Ectodermal cell (in vitro differentiated cells): ENCODE data around the gene NAGPA.

Source experiments
- H3K27ac ChIP-seq: 2 replicates; pipeline ENCODE4 v1.7.0; 2013; ENCODE audit warnings: mild to moderate bottlenecking, low read depth, low read length; ENCODE audit not compliant: insufficient read depth, poor library complexity, severe bottlenecking
- H3K27me3 ChIP-seq: 2 replicates; pipeline ENCODE4 v1.7.0; 2013; ENCODE audit warnings: mild to moderate bottlenecking, low read length; ENCODE audit not compliant: insufficient read depth, control insufficient read depth, poor library complexity, severe bottlenecking
- H3K36me3 ChIP-seq: one replicate; pipeline ENCODE4 v1.7.0; 2013; ENCODE audit warnings: low read length; ENCODE audit not compliant: control insufficient read depth, insufficient read depth
- H3K4me1 ChIP-seq: one replicate; pipeline ENCODE4 v1.7.0; 2013; ENCODE audit warnings: low read length; ENCODE audit not compliant: control insufficient read depth, insufficient read depth
- H3K4me3 ChIP-seq: 2 replicates; pipeline ENCODE4 v1.7.0; 2013; ENCODE audit warnings: low read depth, low read length, control low read depth; ENCODE audit not compliant: insufficient read depth
- H3K9me3 ChIP-seq: 2 replicates; pipeline ENCODE4 v1.7.0; 2013; ENCODE audit warnings: mild to moderate bottlenecking, low read length, moderate library complexity; ENCODE audit not compliant: control insufficient read depth
- WGBS, 2 experiments: methylation state at CpG; one replicate each; pipeline ENCODE4 v1.1.7; 2013; ENCODE audit warnings: missing lambda C conversion rate in 2 of 2; 5-methylcytosine and 5-hydroxymethylcytosine counted together

The NAGPA gene

DNA sequence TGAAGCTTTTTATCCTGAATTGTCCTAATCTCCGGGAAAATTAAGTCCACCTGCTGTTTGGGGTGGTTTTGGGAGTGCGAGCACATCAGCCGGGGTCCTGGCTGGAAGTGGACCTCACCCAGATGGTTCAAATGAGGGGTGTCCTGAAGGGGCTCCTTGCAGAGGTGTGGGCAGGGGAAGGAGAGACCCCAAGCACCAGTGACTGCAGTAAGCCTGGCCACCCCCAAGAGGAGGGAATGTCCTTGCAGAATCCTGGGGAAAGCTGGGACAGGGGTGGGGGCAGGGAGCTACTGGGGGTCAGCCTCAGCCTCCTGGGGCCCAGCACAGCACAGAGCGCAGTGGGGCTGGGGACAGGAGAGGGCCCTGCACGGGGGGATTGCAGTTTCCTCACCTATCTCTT lies 29.4 kb downstream of the NAGPA start:
- H3K9me3 ChIP-seq = no peaks in the 10 kb centered on the region
- no peaks in the 10 kb centered on the region for H3K4me1 ChIP-seq
- H3K4me3 ChIP-seq = no peak overlapping the region
- no peaks in the 10 kb centered on the region for H3K36me3 ChIP-seq
- H3K27ac ChIP-seq = no peak overlapping the region
- WGBS, 2 experiments = 89 to 90% methylated on average over 5 of the region's 5 CpGs
- no peaks in the 10 kb centered on the region for H3K27me3 ChIP-seq

DNA sequence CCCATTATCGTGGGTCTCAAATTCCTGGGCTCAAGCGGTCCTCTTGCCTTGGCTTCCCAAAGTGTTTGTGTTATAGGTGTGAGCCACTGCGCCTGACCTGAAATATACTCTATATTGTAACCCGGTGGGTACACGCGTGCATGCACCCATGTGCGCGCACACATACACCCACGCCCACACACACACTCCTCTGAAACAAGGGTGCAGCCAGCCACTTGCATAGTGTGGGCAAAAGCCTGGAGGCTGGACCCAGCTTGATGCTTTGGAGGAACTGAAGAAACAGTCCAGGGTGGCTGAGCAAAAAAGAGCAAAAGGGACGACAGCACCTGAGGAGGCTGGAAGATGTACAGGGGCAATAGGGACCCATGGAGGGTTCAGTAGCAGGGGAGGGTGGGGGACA lies 29.9 kb downstream of the NAGPA start:
- 91 to 96% methylated on average over 10 of the region's 10 CpGs for WGBS, 2 experiments
- H3K27me3 ChIP-seq = no peaks in the 10 kb centered on the region
- H3K4me1 ChIP-seq = no peaks in the 10 kb centered on the region

DNA sequence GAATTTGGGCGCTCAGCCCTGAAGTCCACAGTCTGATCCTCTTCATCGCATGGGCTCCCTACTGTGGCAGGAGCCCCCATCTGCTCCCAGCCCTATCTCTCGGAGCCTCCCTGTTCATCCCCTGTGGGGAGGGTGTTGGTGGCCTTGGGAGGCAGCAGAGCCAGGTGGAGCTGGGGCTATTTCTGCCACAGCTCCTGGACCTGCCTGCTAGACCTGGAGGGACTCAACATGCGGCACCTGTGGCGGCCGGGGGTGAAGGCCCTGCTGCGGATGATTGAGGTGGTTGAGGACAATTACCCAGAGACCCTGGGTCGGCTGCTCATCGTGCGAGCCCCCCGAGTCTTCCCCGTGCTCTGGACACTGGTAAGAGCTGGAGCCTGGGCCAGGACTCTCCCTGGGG lies 30.5 kb downstream of the NAGPA start:
- Histone ChIP-seq H3K36me3 (no peaks in the 10 kb centered on the region), H3K27ac (no peak overlapping the region), H3K9me3 (no peaks in the 10 kb centered on the region), H3K27me3 (no peaks in the 10 kb centered on the region), H3K4me3 (no peak overlapping the region), H3K4me1 (no peaks in the 10 kb centered on the region)
- WGBS, 2 experiments = 89 to 90% methylated on average over 12 of the region's 12 CpGs

More for the DNA sequence above, 29.9 kb downstream of the NAGPA start:
- Histone ChIP-seq H3K36me3 (no peaks in the 10 kb centered on the region), H3K4me3 (no peak overlapping the region), H3K9me3 (no peaks in the 10 kb centered on the region), H3K27ac (no peak overlapping the region)

DNA sequence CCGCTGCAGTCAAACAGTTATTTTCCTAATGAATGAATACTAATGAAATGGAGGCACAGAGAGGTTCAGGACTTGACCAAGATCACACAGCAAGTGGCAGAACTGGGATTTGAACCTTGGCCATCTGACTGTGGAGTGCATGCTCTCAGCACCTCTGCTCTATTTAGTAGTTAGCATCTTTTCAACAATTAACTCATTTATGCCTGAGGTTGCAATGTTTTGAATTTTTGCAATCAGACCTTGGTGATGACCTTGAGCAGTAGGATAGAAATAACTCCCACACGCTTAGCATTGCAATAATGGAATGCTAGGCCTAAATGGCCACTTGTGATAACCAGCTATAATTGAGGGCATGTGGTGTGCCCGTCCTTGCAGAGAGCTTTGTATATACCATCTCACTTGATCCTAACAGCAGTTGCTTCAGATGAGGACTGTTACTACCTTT lies 31.0 kb downstream of the NAGPA start:
- Histone ChIP-seq H3K27me3 (no peaks in the 10 kb centered on the region), H3K27ac (no peak overlapping the region), H3K9me3 (no peaks in the 10 kb centered on the region), H3K36me3 (no peaks in the 10 kb centered on the region), H3K4me1 (no peaks in the 10 kb centered on the region), H3K4me3 (no peak overlapping the region)
- WGBS, 2 experiments = 93 to 94% methylated on average over 3 of the region's 3 CpGs

DNA sequence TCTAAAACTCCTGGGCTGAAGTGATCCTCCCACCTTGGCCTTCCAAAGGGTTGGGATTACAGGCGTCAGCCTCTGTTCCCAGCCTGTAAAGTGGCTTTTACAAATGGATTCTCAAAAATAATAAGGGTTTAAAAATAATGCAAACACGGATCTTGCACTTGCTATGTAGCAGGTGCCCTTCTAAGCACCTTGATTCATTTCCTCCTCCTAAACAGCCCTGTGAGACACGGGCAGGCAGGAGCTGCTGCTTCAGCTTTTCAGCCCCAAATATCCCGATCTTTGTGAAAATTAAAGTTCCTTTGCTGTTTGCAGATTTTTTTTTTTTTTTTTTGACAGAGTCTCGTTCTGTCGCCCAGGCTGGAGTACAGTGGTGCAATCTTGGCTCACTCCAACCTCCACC lies 31.7 kb downstream of the NAGPA start:
- H3K4me1 ChIP-seq = no peaks in the 10 kb centered on the region
- H3K4me3 ChIP-seq = no peak overlapping the region
- WGBS, 2 experiments = 89 to 91% methylated on average over 6 of the region's 6 CpGs

DNA sequence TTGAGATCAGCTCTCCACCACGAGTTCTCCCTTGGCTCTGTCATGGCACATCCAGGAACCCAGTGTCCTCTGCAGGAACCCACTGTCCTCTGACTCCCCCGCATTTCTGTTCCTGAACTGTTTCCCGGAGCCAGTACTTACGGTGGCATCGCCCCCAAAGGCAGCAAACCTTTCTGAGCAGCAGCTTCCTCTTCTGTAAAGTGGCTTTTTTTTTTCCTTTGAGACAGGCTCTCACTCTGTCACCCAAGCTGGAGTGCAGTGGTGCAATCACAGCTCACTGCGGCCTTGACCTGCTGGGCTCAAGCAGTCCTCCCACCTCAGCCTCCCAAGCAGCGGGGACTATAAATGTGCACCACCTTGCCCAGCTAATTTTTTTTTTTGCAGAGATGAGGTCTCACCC lies 32.2 kb downstream of the NAGPA start:
- no peaks in the 10 kb centered on the region for H3K4me1 ChIP-seq
- H3K9me3 ChIP-seq = no peaks in the 10 kb centered on the region
- no peaks in the 10 kb centered on the region for H3K27me3 ChIP-seq
- no peak overlapping the region for H3K27ac ChIP-seq
- WGBS, 2 experiments = 89 to 91% methylated on average over 7 of the region's 7 CpGs
- no peaks in the 10 kb centered on the region for H3K36me3 ChIP-seq
- H3K4me3 ChIP-seq = no peak overlapping the region

More for the DNA sequence above, 31.7 kb downstream of the NAGPA start:
- Histone ChIP-seq H3K9me3 (no peaks in the 10 kb centered on the region), H3K27ac (no peak overlapping the region), H3K27me3 (no peaks in the 10 kb centered on the region), H3K36me3 (no peaks in the 10 kb centered on the region)

GRCh38 chr16:5000573-5001001 lies 33.1 kb downstream of the NAGPA start:
- no peak overlapping the region for H3K4me3 ChIP-seq
- H3K27ac ChIP-seq = no peak overlapping the region
- 93 to 95% methylated on average over 19 of the region's 19 CpGs for WGBS, 2 experiments
- no peaks in the 10 kb centered on the region for H3K36me3 ChIP-seq
- no peaks in the 10 kb centered on the region for H3K4me1 ChIP-seq
- H3K9me3 ChIP-seq = no peaks in the 10 kb centered on the region
- H3K27me3 ChIP-seq = peaks cover 3% of the 10 kb centered on the region

GRCh38 chr16:4994719-4995434 lies 38.9 kb downstream of the NAGPA start:
- Histone ChIP-seq H3K4me1 (peaks cover 6% of the 10 kb centered on the region), H3K27ac (peak overlapping the region; percentile 44), H3K9me3 (no peaks in the 10 kb centered on the region), H3K4me3 (no peak overlapping the region), H3K36me3 (no peaks in the 10 kb centered on the region), H3K27me3 (peaks cover 3% of the 10 kb centered on the region)
- 58 to 63% methylated on average over 17 of the region's 18 CpGs for WGBS, 2 experiments

- 93 to 94% methylated on average over 14 of the region's 14 CpGs for WGBS, 2 experiments
- no peaks in the 10 kb centered on the region for H3K9me3 ChIP-seq
- H3K36me3 ChIP-seq = no peaks in the 10 kb centered on the region
- H3K4me1 ChIP-seq = peaks cover 6% of the 10 kb centered on the region
- H3K27me3 ChIP-seq = peaks cover 33% of the 10 kb centered on the region
- H3K4me3 ChIP-seq = no peak overlapping the region
- H3K27ac ChIP-seq = no peak overlapping the region
Measured at GRCh38 chr16:4991754-4992153, 42.0 kb downstream of the NAGPA start.

- 87 to 94% methylated on average over 6 to 8 of the region's 8 CpGs for whole genome bisulfite sequencing, 2 experiments
- Histone ChIP-seq H3K4me1 (peaks cover 6% of the 10 kb centered on the region), H3K36me3 (no peaks in the 10 kb centered on the region), H3K4me3 (no peak overlapping the region), H3K27ac (no peak overlapping the region), H3K9me3 (no peaks in the 10 kb centered on the region), H3K27me3 (peaks cover 41% of the 10 kb centered on the region)
Measured at GRCh38 chr16:4990415-4990814, 43.3 kb downstream of the NAGPA start.
